GM12874 (cell line): ENCODE data around the gene XIRP2.

Source experiments
- CTCF ChIP-seq: IDR thresholded peaks from 2 replicates; pipeline ENCODE4 v1.5.1; 2011; ENCODE audit warnings: low read depth, mild to moderate bottlenecking, control low read depth, low read length, moderate library complexity; ENCODE audit not compliant: insufficient read depth

Gene XIRP2

DNA sequence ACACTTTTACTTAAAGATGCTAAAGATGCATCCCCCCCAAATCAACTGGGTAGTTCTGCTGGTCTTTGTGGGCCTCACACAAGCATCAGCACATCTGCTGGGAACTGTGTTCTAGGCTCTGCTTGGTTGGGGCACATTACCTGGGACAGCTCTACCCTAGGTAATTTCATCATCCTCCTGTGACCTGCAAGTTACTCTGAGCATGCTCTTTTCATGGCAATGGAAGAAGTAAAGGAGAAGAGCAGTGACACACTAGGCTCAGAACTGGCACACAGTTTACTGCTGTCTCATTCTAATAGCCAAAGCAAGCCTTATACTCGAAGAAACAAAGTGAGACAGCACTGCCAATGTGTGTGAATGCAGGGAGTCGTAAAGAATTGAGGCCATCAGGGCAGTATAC lies 376.7 kb downstream of the XIRP2 start:
- TF ChIP-seq CTCF, result no peak

- no peak for TF ChIP-seq CTCF
Measured at GRCh38 chr2:167265722-167266121, 377.4 kb downstream of the XIRP2 start.

DNA sequence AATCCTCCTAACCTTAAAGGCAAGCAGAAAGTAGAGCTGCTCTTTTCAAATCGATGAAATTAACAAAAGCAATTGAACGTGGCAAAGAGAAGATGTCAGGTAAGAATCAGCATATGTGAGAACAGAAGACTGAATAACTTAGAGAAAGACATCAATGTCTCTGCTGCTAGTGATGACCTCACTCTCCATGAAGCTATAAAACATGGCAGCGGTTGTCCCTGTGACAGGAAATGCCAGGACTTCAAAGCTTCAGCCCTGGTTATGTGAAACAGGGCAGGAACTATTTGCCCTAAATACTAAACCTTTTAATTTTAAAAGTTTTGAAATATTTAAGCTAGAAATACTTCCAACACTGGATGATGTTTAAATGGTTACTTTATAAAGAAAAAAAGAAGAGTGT lies 383.7 kb downstream of the XIRP2 start:
- no peak for TF ChIP-seq CTCF

- no peak for TF ChIP-seq CTCF
Measured at GRCh38 chr2:167275046-167275445, 386.8 kb downstream of the XIRP2 start.

GRCh38 chr2:167279810-167280209 lies 391.5 kb downstream of the XIRP2 start:
- no peak for TF ChIP-seq CTCF

DNA sequence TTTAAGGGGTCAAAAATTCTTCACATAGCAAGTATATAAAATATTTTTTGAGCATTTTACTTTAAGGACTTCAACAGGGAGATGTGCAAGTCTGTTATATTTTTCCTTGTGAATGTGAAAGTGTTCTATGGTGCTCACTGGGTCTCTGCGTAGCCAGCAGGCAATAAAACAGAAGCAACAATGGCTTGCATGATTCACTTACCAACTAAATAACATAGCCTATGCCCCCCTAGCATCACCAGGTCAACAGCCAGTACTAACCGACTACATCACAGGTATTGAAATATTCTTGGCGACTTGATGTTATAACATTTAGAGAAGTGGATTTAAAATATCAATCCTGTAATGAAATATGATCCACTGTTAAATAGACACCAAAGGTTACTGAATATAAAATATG lies 398.9 kb downstream of the XIRP2 start:
- no peak for TF ChIP-seq CTCF

- TF ChIP-seq CTCF, result no peak
Measured at GRCh38 chr2:167289651-167290410, 401.6 kb downstream of the XIRP2 start.
